CD8-positive, alpha-beta memory T cell (primary cell): Measurements from ENCODE around the gene IGSF23. TPM values are rescaled to one million over a fixed set of nuclear protein-coding genes. Genes with fewer than 3 reads are reported as not detected.
A peak's percentile ranks its signal among the peaks of the same experiment; 100 is the strongest.

Experiments
- CTCF ChIA-PET: fragments of 350-600 bp; sonication (Branson Sonifier 250); formaldehyde crosslinking; loops from one replicate; lab custom pipeline; 2021; ENCODE audit warnings: antibody characterized with exemption; lab: Charles Lee
- POLR2A ChIA-PET: fragments of 350-600 bp; sonication (Branson Sonifier 250); formaldehyde crosslinking; loops from one replicate; lab custom pipeline; 2021; ENCODE audit warnings: antibody characterized with exemption; lab: Charles Lee
- DNase-seq, 5 donors: peaks; one replicate each; pipeline versions ENCODE4 v3.0.0 to v3.0.0-alpha.2; 2020 to 2022; ENCODE audit warnings: mixed read lengths in 1 of 5
- H3K27ac ChIP-seq: one replicate; pipeline ENCODE4 v1.7.0; 2013; ENCODE audit warnings: low read depth, mild to moderate bottlenecking, low read length, moderate library complexity
- H3K27me3 ChIP-seq: 2 replicates; pipeline ENCODE4 v1.7.0; 2013; ENCODE audit warnings: low read length, mild to moderate bottlenecking; ENCODE audit not compliant: insufficient read depth, poor library complexity, severe bottlenecking
- H3K36me3 ChIP-seq: 2 replicates; pipeline ENCODE4 v1.7.0; 2013; ENCODE audit warnings: mild to moderate bottlenecking, low read length, moderate library complexity; ENCODE audit not compliant: insufficient read depth
- H3K4me1 ChIP-seq: 2 replicates; pipeline ENCODE4 v1.7.0; 2013; ENCODE audit warnings: mild to moderate bottlenecking, low read length, moderate library complexity; ENCODE audit not compliant: insufficient read depth
- H3K4me3 ChIP-seq: 2 replicates; pipeline ENCODE4 v1.7.0; 2013; ENCODE audit warnings: mild to moderate bottlenecking, low read length
- H3K9me3 ChIP-seq: 2 replicates; pipeline ENCODE4 v1.7.0; 2013; ENCODE audit warnings: mild to moderate bottlenecking, low read length
- H3K27ac Mint-ChIP-seq, 8 donors: one replicate each; pipeline ENCODE4 v1.8.0; 2020 to 2021; ENCODE audit warnings: mixed read lengths in 8 of 8, mild to moderate bottlenecking in 6 of 8, inconsistent platforms in 3 of 8, moderate library complexity in 3 of 8
- H3K27me3 Mint-ChIP-seq, 2 donors: one replicate each; pipeline ENCODE4 v1.8.0; 2020 to 2021; ENCODE audit warnings: mixed read lengths in 2 of 2, mild to moderate bottlenecking in 1 of 2, moderate library complexity in 1 of 2
- H3K36me3 Mint-ChIP-seq, 3 donors: one replicate each; pipeline ENCODE4 v1.8.0; 2020 to 2021; ENCODE audit warnings: mixed read lengths in 3 of 3, inconsistent platforms in 1 of 3, mild to moderate bottlenecking in 1 of 3
- H3K4me1 Mint-ChIP-seq, 3 donors: one replicate each; pipeline ENCODE4 v1.8.0; 2020 to 2021; ENCODE audit warnings: mixed read lengths in 3 of 3, inconsistent platforms in 1 of 3, mild to moderate bottlenecking in 1 of 3
- H3K4me3 Mint-ChIP-seq, 7 donors: one replicate each; pipeline ENCODE4 v1.8.0; 2020 to 2021; ENCODE audit warnings: mixed read lengths in 7 of 7, mild to moderate bottlenecking in 6 of 7, moderate library complexity in 4 of 7, inconsistent platforms in 2 of 7
- H3K9me3 Mint-ChIP-seq, 5 donors: one replicate each; pipeline ENCODE4 v1.8.0; 2020 to 2022; ENCODE audit warnings: mixed read lengths in 5 of 5, mild to moderate bottlenecking in 3 of 5, moderate library complexity in 2 of 5, inconsistent platforms in 1 of 5
- polyA plus RNA-seq: library from polyadenylated mRNA; unstranded; fragments of 300-500 nt; fragmentation: Illumina TruSeq; gene quantifications from one replicate; pipeline ENCODE4 v1.2.3, GENCODE V29; 2021
- total RNA-seq, 2 experiments: library from RNA; stranded (reverse); gene quantifications; one replicate each; pipeline ENCODE4 v1.2.3, GENCODE V29; 2021

IGSF23 gene
- total RNA-seq (not detected), polyA plus RNA-seq (not detected)

DNA sequence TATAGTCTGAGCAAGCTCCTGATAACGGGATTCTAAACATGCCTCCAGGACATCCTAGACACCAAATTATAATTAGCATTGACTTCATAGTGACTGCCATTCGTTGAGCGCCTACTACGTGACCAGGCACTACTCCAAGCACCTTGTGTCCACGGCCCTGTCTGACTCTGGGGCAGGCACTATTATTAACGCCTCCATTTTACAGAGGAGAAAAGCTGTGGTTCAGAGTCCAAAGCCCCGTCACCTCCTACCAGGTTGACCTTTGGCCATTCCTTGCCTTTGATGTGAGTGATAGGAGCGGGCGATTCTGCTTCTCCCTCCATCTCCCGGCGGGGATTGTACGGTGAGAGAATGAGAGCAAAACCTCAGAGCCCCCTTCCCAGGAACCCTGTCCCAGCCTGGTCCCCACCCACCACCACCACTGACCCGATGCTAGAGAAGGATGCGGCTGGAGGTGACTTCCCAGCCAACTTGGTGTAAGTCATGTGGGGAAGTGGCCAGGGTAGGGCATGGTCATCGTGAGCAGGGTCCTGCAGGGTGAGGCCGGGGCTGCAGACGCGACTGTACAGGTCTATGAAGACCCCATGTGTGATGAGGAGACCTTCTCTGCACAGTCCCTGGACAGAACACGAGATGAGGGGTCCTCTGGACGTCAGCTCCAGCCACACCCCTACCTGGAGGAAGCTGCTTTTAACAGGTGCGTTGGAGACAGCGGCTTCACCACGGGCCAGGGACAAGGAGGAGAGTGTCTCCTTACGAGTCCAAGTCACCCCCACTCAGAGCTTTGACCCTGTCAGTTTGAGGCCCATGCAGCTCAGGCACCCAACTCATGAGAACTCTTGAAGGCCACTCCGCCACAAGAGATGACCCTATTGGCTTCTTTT lies at the start of gene IGSF23:
IGSF23 (plus strand) TSS at position 269 of the 884 bp plus-strand sequence; CDS start at position 352, 83 bp downstream.
- Histone ChIP-seq H3K27ac (no peak within 1 kb of the TSS), H3K9me3 (no peaks in the 10 kb centered on the region), H3K27me3 (no peaks in the 10 kb centered on the region), H3K4me3 (no peak within 1 kb of the TSS), H3K36me3 (no peaks in the 10 kb centered on the region), H3K4me1 (no peaks in the 10 kb centered on the region)
- POLR2A ChIA-PET = no interaction called here
- Mint-ChIP-seq H3K27ac (no peak within 1 kb of the TSS), H3K4me1 (no peaks in the 10 kb centered on the region), H3K36me3 (no peaks in the 10 kb centered on the region), H3K4me3 (no peak within 1 kb of the TSS), H3K9me3 (peaks cover 0 to 7% (median 0%) of the 10 kb centered on the region in 5 donors), H3K27me3 (peaks cover 0 to 14% of the 10 kb centered on the region in 2 donors)
- CTCF ChIA-PET = no interaction called here
- DNase-seq = no peak

DNA sequence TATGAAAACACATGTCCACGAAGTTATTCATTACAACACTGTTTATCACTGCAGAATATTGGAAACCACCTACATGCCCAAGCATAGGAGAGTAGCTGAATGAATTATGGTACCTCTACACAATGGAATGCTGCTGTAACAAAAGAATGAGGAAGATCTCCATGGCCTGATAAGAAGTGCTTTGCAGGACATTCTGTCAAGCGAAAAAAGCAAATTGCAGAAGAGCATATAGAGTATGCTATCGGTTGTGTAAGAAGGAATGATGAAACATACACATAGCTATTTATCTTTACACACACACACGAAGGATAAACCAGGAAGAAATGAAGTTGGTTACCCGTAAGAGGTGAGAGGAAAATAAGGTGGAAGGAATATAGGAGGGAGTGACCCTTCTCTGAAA lies 46.4 kb upstream of the IGSF23 start:
- no peaks in the 10 kb centered on the region for H3K36me3 Mint-ChIP-seq
- H3K9me3 Mint-ChIP-seq = peaks cover 0 to 28% (median 10%) of the 10 kb centered on the region in 5 donors
- Histone ChIP-seq H3K9me3 (no peaks in the 10 kb centered on the region), H3K4me1 (no peaks in the 10 kb centered on the region), H3K27ac (no peak overlapping the region), H3K4me3 (no peak overlapping the region), H3K36me3 (no peaks in the 10 kb centered on the region), H3K27me3 (no peaks in the 10 kb centered on the region)
- no peak overlapping the region for H3K4me3 Mint-ChIP-seq
- no peaks in the 10 kb centered on the region for H3K4me1 Mint-ChIP-seq
- peaks cover 12 to 15% of the 10 kb centered on the region in 2 donors for H3K27me3 Mint-ChIP-seq
- POLR2A ChIA-PET = no interaction called here
- no peak for DNase-seq
- CTCF ChIA-PET = no interaction called here
- H3K27ac Mint-ChIP-seq = no peak overlapping the region

GRCh38 chr19:44567745-44568144 lies 45.6 kb upstream of the IGSF23 start:
- Mint-ChIP-seq H3K27me3 (peaks cover 12 to 17% of the 10 kb centered on the region in 2 donors), H3K4me3 (no peak overlapping the region), H3K4me1 (no peaks in the 10 kb centered on the region), H3K9me3 (peaks cover 0 to 24% (median 10%) of the 10 kb centered on the region in 5 donors), H3K36me3 (no peaks in the 10 kb centered on the region), H3K27ac (no peak overlapping the region)
- Histone ChIP-seq H3K9me3 (no peaks in the 10 kb centered on the region), H3K4me3 (no peak overlapping the region), H3K27ac (no peak overlapping the region), H3K4me1 (no peaks in the 10 kb centered on the region), H3K27me3 (no peaks in the 10 kb centered on the region), H3K36me3 (no peaks in the 10 kb centered on the region)
- POLR2A ChIA-PET = no interaction called here
- CTCF ChIA-PET = no interaction called here
- no peak for DNase-seq

GRCh38 chr19:44570603-44570983 lies 42.8 kb upstream of the IGSF23 start:
- no peak overlapping the region for H3K4me3 ChIP-seq
- peaks cover 6 to 37% (median 14%) of the 10 kb centered on the region in 5 donors for H3K9me3 Mint-ChIP-seq
- H3K4me1 Mint-ChIP-seq = no peaks in the 10 kb centered on the region
- H3K27me3 Mint-ChIP-seq = peaks cover 9 to 31% of the 10 kb centered on the region in 2 donors
- no peak overlapping the region for H3K27ac ChIP-seq
- no peak for DNase-seq
- no peak overlapping the region for H3K4me3 Mint-ChIP-seq
- no peaks in the 10 kb centered on the region for H3K9me3 ChIP-seq
- H3K36me3 Mint-ChIP-seq = no peaks in the 10 kb centered on the region
- H3K4me1 ChIP-seq = no peaks in the 10 kb centered on the region
- ChIA-PET POLR2A (no interaction called here), CTCF (no interaction called here)
- H3K27ac Mint-ChIP-seq = no peak overlapping the region
- H3K27me3 ChIP-seq = no peaks in the 10 kb centered on the region
- no peaks in the 10 kb centered on the region for H3K36me3 ChIP-seq

GRCh38 chr19:44570984-44571684 lies 42.2 kb upstream of the IGSF23 start:
- Mint-ChIP-seq H3K27ac (no peak overlapping the region), H3K9me3 (peaks cover 7 to 34% (median 9%) of the 10 kb centered on the region in 5 donors), H3K27me3 (peaks cover 5 to 27% of the 10 kb centered on the region in 2 donors), H3K36me3 (no peaks in the 10 kb centered on the region), H3K4me3 (no peak overlapping the region), H3K4me1 (no peaks in the 10 kb centered on the region)
- H3K36me3 ChIP-seq = no peaks in the 10 kb centered on the region
- DNase-seq = peak in 1 of 5 donors; percentile 40
- no peaks in the 10 kb centered on the region for H3K4me1 ChIP-seq
- CTCF ChIA-PET = no interaction called here
- no peak overlapping the region for H3K4me3 ChIP-seq
- no peaks in the 10 kb centered on the region for H3K27me3 ChIP-seq
- POLR2A ChIA-PET = no interaction called here
- no peak overlapping the region for H3K27ac ChIP-seq
- no peaks in the 10 kb centered on the region for H3K9me3 ChIP-seq

DNA sequence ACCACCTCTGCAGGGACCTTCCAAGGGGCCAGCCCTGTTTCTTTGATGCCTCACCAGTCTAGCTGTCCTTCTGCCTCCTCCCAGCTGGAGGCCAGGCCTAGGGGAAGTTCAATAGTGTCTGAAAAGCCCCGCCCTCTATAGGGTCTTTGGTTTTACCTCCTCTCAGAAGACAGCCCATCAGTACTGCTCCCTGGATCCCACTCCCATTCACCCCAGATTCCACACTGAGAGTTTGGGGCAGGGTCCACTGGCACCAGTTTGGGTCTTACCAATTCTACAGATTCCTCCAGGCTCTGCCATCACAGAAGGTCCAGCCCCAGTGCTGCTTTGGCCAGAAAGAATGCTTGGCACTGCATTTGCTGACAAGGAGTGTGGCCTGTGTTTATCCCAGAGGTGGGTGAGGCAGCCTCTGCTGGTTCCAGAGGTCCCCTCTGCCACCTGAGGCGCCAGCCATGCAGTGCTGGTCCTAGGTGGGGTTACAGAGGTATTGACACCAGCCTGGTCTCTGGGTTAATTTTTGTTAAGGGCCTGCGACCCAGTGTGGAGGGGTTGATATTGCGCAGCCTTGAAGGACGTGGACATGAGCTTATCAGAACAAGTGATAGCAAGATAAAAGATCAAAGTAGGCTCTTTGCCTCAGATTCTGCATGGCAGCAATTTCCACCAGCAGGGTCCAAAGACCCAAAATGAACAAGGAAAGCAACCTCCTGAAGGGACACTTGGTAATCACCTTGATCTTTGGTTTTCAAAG lies 41.4 kb upstream of the IGSF23 start:
- Mint-ChIP-seq H3K27ac (peak overlapping the region in 1 of 8 donors; percentile 18), H3K9me3 (peaks cover 7 to 35% (median 9%) of the 10 kb centered on the region in 5 donors), H3K36me3 (no peaks in the 10 kb centered on the region), H3K4me3 (no peak overlapping the region), H3K4me1 (no peaks in the 10 kb centered on the region), H3K27me3 (peaks cover 5 to 27% of the 10 kb centered on the region in 2 donors)
- ChIA-PET CTCF (no interaction called here), POLR2A (no interaction called here)
- no peaks in the 10 kb centered on the region for H3K4me1 ChIP-seq
- H3K36me3 ChIP-seq = no peaks in the 10 kb centered on the region
- H3K27me3 ChIP-seq = no peaks in the 10 kb centered on the region
- DNase-seq = no peak
- H3K27ac ChIP-seq = no peak overlapping the region
- no peaks in the 10 kb centered on the region for H3K9me3 ChIP-seq
- no peak overlapping the region for H3K4me3 ChIP-seq

DNA sequence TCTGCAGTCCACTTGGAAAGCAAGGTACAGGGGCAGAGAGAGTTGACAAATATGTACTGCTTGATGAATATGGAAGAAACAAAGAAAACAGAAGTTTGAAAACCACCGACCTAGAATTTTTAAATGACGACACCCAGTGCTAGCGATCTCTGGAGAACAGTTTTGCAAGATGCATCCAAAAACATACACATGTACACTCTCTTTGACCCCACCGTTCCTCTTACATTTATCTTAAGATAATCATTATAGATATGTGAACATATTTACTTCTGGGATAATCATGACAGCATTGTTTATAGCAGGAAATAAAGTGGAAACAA lies 40.8 kb upstream of the IGSF23 start:
- Mint-ChIP-seq H3K27me3 (peaks cover 5 to 27% of the 10 kb centered on the region in 2 donors), H3K36me3 (no peaks in the 10 kb centered on the region), H3K9me3 (peaks cover 8 to 39% (median 11%) of the 10 kb centered on the region in 5 donors), H3K27ac (peak overlapping the region in 1 of 8 donors; percentile 18), H3K4me3 (no peak overlapping the region), H3K4me1 (no peaks in the 10 kb centered on the region)
- ChIA-PET POLR2A (no interaction called here), CTCF (no interaction called here)
- no peaks in the 10 kb centered on the region for H3K27me3 ChIP-seq
- no peaks in the 10 kb centered on the region for H3K9me3 ChIP-seq
- H3K36me3 ChIP-seq = no peaks in the 10 kb centered on the region
- no peak overlapping the region for H3K4me3 ChIP-seq
- no peak overlapping the region for H3K27ac ChIP-seq
- H3K4me1 ChIP-seq = no peaks in the 10 kb centered on the region
- DNase-seq = no peak

GRCh38 chr19:44573183-44573582 lies 40.2 kb upstream of the IGSF23 start:
- H3K4me1 Mint-ChIP-seq = no peaks in the 10 kb centered on the region
- H3K27ac ChIP-seq = no peak overlapping the region
- H3K27me3 Mint-ChIP-seq = peaks cover 6 to 22% of the 10 kb centered on the region in 2 donors
- no peaks in the 10 kb centered on the region for H3K4me1 ChIP-seq
- peaks cover 10 to 37% (median 17%) of the 10 kb centered on the region in 5 donors for H3K9me3 Mint-ChIP-seq
- no peaks in the 10 kb centered on the region for H3K9me3 ChIP-seq
- no peaks in the 10 kb centered on the region for H3K36me3 Mint-ChIP-seq
- no peaks in the 10 kb centered on the region for H3K27me3 ChIP-seq
- CTCF ChIA-PET = no interaction called here
- DNase-seq = no peak
- no peak overlapping the region for H3K4me3 ChIP-seq
- H3K27ac Mint-ChIP-seq = no peak overlapping the region
- H3K4me3 Mint-ChIP-seq = no peak overlapping the region
- no peaks in the 10 kb centered on the region for H3K36me3 ChIP-seq
- POLR2A ChIA-PET = no interaction called here
